Nucleus accumbens (tissue), 56 donors: ENCODE data around the gene RASL10B.

Experiments used
- DNase-seq, 56 donors: peaks; one replicate each; lab custom pipeline; 2025; lab: John Stamatoyannopoulos, UW

The RASL10B gene

DNA sequence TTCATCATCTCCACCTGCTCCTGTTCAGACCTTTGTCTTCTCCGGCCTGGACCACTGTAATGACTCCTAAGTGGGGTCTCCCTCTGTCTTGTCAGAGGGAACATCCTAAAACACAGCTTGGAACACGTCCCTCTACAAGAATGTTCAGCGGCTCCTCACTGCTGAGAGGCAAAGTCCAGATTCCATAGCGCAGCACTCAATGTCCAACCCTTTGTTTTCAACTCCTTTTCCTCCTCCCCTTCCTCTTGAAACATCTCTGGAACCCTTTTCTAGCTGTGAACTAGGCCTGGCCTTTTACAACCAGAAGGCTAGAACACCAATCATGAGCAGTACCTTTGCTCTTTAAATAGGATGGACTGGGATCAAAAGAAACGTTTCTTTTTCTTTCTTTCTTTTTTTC, 30.2 kb downstream of the RASL10B start:
- DNase-seq: no peak

DNA sequence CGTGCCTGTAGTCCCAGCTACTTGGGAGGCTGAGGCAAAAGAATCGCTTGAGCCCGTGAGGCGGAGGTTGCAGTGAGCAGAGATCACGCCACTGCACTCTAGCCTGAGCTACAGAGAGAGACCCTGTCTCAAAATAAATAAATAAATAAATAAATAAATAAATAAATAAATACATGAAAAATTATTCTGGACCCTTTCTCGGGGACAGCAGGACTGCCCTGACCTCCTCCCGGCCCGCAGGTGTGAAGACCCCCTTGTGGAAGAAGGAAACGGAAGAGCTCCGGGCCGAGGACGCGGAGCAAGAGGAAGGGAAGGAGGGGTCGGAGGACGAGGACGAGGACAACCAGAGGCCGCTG, 32.3 kb downstream of the RASL10B start:
- no peak for DNase-seq

- peak in 53 of 56 donors; percentile 27 to 88 (median 68) for DNase-seq
These were observed 32.9 kb downstream of the RASL10B start for GRCh38 chr17:35764123-35764991.

GRCh38 chr17:35765086-35765710, 33.8 kb downstream of the RASL10B start:
- DNase-seq: no peak

DNA sequence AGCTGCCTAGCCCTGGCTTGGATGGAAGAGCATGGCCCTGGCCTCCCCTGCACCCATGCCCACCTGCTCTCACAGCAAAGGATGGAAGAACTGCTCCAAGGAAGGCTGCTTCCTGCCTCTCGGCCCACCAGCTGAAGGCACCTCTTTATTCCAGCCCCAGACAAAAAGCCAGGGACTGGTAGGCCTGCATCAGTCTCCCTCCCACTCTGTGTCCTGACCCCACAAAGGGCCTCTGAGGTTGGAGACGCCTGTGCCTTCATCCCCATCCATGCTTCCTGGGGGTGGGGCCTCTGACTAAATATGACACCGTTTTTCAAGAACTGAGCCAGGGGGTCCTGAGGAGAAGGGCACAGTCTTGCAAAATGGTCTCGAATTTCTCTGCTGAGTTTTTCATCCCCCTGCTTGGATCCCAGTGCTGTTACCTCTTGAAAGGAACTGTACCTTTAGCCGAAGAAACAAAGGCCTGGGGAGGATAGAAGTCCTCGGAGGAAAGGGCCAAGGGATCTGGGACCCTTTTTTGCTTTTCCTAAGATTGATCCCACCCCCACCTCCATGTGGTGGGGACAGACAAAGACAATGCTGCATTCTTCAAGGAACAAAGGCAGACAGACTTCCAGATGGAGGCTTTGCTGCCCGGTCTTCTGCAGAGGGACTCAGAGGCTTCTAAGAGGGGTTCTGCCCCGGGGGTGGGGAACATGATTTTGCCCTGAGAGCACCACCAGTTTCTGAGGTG, 34.5 kb downstream of the RASL10B start:
- no peak for DNase-seq

GRCh38 chr17:35766489-35766877, 35.0 kb downstream of the RASL10B start:
- DNase-seq: no peak

DNA sequence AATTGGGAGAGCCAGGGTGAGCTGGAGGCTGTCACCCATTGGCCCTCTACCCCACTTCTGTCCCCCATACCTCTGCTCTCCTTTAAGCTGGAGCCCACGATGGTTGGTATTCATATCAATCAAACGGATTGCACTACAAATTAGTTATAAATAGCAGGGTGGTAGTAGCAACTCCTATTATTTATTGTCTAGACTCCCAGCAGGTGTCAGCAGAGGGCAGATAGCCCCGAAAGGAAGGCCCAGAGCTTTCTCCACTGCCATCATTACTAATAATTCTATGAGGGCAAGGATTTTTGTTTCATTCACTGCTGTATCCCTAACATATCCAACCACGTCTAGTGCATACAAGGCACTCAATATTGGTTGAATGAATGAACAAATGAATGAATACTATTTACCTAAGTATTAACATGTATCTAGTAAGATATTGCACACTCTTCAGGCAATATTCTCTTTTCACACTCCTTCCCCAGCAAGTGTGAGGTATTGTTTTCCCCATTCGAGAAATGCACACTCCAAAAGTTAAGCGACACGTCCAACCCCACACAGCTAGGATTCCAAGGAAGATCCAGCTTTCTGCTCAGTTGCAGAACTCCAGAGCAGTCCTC, 35.6 kb downstream of the RASL10B start:
- DNase-seq: peak in 10 of 56 donors; percentile 3 to 48 (median 14)

- DNase-seq: no peak
These were observed 37.4 kb downstream of the RASL10B start for GRCh38 chr17:35768797-35769196.

DNA sequence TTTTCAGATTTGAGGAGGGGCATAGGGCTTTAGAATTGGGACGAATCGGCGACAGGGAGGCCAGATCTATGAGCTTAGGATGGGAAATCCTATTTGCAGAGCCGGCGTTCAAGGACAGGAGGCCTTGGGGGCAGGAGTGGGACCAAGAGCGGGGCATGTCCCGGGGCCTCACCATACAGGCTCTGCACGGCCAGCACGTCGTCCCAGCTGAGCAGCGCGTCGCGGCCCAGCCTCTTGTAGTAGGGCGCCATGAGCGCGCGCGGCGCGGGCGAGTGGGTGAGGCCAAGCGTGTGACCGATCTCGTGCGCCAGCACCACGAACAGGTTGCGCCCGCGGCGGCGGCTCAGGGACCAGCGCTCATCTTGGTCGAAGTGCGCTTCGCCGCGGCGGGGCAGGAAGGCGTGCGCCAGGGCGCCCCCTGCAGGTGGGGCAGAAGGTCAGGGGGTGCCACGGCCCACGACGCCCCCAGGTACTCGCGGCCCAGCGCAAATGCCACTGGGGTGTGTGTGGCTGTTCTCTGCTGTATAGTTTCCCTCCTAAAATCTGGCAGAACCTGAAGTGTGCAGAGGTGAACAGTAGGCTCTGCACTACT, 38.6 kb downstream of the RASL10B start:
- no peak for DNase-seq

DNA sequence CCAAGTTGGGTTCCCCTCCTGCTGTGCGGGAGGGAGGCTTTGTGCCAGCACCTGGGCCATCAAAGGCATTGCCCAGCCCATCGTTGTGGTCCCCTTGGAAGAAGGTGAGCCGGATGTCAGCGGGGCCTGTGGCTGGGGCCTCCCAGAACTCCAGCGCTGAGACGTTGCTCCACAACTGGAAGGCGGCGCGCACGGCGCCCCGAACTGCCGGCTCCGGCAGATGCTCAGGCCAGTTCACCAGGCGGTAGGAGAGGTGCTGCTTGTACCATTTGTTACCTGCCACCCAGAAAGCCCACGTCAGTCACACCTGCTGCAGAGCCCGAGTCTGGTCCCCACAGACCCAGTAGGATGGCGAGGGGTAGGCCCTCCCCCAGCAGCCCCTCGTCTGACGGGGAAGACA, 41.7 kb downstream of the RASL10B start:
- DNase-seq: no peak

- DNase-seq: peak in 1 of 56 donors; percentile 14
These were observed 42.4 kb downstream of the RASL10B start for GRCh38 chr17:35773679-35774425.

DNA sequence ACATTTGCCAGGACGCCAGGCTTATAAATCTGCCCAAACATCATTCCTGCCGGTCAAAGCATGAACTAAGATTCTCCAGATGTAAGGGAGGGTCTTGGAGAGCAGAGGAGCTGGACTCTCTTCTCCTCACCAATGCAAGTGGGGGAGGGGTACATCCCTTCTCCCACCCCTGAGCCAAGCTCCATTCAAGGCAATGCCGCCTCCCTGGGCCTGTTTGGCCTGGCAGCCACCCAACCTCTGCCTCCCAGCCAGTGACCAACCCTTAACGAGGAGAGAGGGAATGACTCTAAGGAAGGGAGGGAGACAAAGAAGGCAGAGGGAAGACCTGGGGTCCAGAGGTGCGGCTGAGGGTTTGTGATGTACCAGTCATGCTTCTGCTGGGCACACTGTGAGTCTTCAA, 43.1 kb downstream of the RASL10B start:
- DNase-seq: peak in 33 of 56 donors; percentile 8 to 75 (median 33)

DNA sequence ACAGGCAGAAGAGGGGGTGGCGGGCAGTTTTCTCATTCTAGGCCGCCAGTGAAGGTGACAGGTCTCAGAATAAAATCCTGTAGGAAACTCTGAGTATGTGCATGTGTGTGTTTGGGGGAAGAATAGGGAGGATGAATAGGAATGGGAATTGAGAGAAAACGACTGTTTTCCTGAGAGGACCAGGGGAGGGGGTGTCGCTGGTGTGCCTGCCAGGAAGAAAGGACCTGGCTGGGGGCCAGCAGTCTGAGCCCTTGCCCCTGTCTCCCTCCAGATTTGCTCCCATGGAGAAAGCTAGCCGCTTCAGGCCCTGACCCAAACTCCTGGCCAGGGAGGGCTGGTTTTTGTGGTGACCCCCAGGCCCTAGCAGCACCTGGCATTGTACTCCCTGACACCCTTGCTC, 43.6 kb downstream of the RASL10B start:
- DNase-seq: peak in 4 of 56 donors; percentile 17 to 43 (median 30)

GRCh38 chr17:35775583-35775982, 44.1 kb downstream of the RASL10B start:
- DNase-seq: no peak

- no peak for DNase-seq
These were observed 47.3 kb downstream of the RASL10B start for GRCh38 chr17:35778641-35779196.

DNA sequence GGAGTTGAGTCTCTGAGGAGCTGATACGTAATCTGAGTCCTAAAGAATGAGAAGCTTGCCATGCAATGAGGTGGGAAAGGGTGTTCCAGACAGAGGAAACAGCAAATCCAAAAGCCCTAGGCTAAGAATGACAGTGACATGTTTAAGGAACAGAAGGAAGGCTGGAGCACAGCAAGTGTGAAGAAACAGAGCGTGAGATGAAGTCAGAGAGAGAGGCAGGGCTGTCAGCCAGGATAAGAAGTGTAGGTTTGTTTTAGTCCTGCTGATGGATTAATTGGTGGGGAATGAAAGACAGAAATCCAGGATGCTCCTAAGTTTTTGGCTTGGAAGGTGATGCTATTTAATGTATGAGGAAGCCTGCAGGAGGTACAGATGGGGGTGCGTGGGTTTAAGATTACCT, 49.5 kb downstream of the RASL10B start:
- peak in 7 of 56 donors; percentile 12 to 40 (median 26) for DNase-seq

DNA sequence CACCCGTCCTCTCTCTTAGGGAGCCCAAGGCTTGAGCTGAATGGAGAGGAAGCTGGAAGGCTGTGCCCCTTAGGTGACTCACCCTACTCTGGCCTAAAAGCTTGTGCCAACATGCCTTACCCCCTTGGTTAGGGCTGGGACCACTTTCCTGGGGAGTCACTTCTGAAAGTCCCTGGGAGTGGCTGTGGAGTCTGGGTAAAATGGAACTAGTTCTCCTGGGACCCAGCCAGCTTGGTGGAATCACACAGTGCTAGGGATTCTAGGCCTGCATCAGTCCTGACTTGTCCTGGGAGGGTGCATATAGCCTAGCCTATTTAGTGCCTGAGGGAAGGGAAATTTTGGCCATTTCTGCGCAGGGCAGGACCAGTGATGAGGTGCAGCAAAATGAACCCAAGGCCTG, 53.5 kb downstream of the RASL10B start:
- DNase-seq: no peak

DNA sequence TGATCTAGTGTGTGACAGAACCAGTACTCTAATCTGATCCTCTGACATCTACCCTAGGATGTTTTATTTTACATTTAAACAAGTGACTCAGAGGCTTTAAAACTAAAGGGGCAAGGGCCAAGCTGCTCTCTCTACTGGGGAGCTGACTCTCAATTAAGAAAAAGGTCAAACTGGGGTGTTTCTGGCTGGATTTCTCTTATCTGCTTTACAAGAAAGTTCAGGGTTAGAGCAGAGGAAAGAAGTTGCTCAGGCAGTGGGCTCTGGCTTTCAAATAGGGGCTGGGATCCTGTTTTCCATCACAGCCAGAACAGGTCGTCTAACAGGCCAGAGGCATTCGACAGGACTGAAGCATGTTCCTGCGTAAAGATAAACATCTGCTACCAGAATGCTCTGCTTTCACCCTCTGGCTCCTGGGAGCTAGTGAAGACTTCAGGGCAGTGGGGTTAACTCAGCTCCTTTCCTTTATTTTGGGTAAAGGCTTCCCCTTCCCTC, 55.5 kb downstream of the RASL10B start:
- DNase-seq: no peak
